ENCODE results near the gene SGCE.

The SGCE gene

GRCh38 chr7:94656925-94657731 lies 1.2 kb upstream of the SGCE start (continued):
- no peak for TF ChIP-seq ZNF830 (tag by site-specific recombination; IDR thresholded peaks at IDR 0.05; ENCODE audit: low read depth)
- peak; percentile 75; the same call in 1 of the 2 replicates for TF ChIP-seq ZNF18 (tag by site-specific recombination; IDR thresholded peaks at IDR 0.05)
- TF ChIP-seq BCL11A (tag by site-specific recombination; IDR thresholded peaks at IDR 0.05; ENCODE audit: low read depth): no peak
- TF ChIP-seq ZNF350 (tag by site-specific recombination; IDR thresholded peaks at IDR 0.05): no peak
- TF ChIP-seq MYNN (tag by site-specific recombination; IDR thresholded peaks at IDR 0.05; ENCODE audit: borderline replicate concordance): no peak
- TF ChIP-seq ZNF248 (tag by site-specific recombination; IDR thresholded peaks at IDR 0.05): no peak
- TF ChIP-seq WT1 (tag by site-specific recombination; IDR thresholded peaks at IDR 0.05): no peak
- no peak for TF ChIP-seq HOXA7 (CRISPR knock-in tag; IDR thresholded peaks at IDR 0.05; ENCODE audit: borderline replicate concordance)
- no peak for TF ChIP-seq ZBTB20 (tag by site-specific recombination; IDR thresholded peaks at IDR 0.05)
- no peak for TF ChIP-seq ZNF148 (tag by site-specific recombination; IDR thresholded peaks at IDR 0.05; ENCODE audit: borderline replicate concordance)
- no peak for TF ChIP-seq ZNF610 (tag by site-specific recombination; IDR thresholded peaks at IDR 0.05; ENCODE audit: borderline replicate concordance)
- TF ChIP-seq ZNF645 (tag by site-specific recombination; IDR thresholded peaks at IDR 0.05): no peak
- no peak for TF ChIP-seq ZNF23 (tag by site-specific recombination; IDR thresholded peaks at IDR 0.05; ENCODE audit: borderline replicate concordance)
- TF ChIP-seq ZNF335 (tag by site-specific recombination; conservative IDR thresholded peaks at IDR 0.05): peak; percentile 15; the same call in 1 of the 2 replicates
- 0 out of 2 replicates have a peak, but pooled peaks have one; percentile 21 for TF ChIP-seq ZBTB17 (tag by site-specific recombination; IDR thresholded peaks at IDR 0.05)
- TF ChIP-seq ZEB2 (tag by site-specific recombination; IDR thresholded peaks at IDR 0.05): 0 out of 2 replicates have a peak, but pooled peaks have one; percentile 6
- TF ChIP-seq ZSCAN4 (tag by site-specific recombination; IDR thresholded peaks at IDR 0.05): no peak
- peak; percentile 82 for TF ChIP-seq SCRT2 (tag by site-specific recombination; IDR thresholded peaks at IDR 0.05)
- no peak for TF ChIP-seq ZNF670 (tag by site-specific recombination; IDR thresholded peaks at IDR 0.05; ENCODE audit: low read depth)
- no peak for TF ChIP-seq HOXC10 (CRISPR knock-in tag; IDR thresholded peaks at IDR 0.05)
- TF ChIP-seq ZNF792 (tag by site-specific recombination; IDR thresholded peaks at IDR 0.05): no peak
- TF ChIP-seq ZNF501 (tag by site-specific recombination; IDR thresholded peaks at IDR 0.05): no peak
- no peak for TF ChIP-seq ZNF214 (tag by site-specific recombination; IDR thresholded peaks at IDR 0.05; ENCODE audit: borderline replicate concordance)
- TF ChIP-seq PATZ1 (tag by site-specific recombination; IDR thresholded peaks at IDR 0.05): no peak
- no peak for TF ChIP-seq ZBTB44 (tag by site-specific recombination; IDR thresholded peaks at IDR 0.05)
- TF ChIP-seq ZNF555 (tag by site-specific recombination; conservative IDR thresholded peaks at IDR 0.05): no peak
- TF ChIP-seq KLF7 (tag by site-specific recombination; IDR thresholded peaks at IDR 0.05; ENCODE audit: borderline replicate concordance): no peak

All from HEK293 (cell line).